NCI-H2227 treated with DMSO at 0.1 percent for 48 hours (cell line): ENCODE data around the gene GPR17.

Experiments used
- DNase-seq: peaks from one replicate; lab custom pipeline; 2025; lab: John Stamatoyannopoulos, UW

GPR17 gene

DNA sequence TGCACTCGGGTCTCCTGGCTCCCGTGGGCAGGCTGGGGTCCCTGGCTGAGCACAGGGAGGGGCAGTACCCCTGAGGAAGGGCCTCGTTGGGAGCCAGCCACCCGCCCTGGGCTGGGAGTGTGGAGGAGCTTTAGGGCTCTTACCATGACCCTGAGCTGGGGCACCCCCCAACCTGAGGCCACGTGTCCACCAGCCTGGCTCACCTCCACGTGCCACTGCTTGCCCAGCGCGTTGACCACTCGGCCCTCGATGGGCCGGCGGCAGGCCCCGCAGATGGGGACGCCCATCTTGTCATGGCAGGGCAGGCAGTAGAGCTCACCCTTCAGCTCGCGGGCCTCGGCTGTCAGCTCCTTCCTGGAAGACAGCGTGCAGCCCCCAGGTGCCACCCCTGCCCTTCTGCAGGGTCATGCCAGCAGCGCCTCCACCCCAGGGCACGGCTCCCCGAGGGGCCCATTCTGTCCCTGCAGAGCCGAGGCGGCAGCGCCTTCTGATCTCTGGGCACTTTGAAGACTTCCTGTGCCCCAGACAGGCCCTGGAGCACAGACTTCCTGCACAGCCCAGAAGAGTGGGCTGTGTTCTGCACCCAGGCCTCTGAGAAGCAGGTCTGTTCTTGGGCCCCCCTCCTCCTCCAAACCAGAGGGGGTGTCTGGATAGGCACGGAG is 4.0 kb upstream of the GPR17 start:
- DNase-seq: no peak

DNA sequence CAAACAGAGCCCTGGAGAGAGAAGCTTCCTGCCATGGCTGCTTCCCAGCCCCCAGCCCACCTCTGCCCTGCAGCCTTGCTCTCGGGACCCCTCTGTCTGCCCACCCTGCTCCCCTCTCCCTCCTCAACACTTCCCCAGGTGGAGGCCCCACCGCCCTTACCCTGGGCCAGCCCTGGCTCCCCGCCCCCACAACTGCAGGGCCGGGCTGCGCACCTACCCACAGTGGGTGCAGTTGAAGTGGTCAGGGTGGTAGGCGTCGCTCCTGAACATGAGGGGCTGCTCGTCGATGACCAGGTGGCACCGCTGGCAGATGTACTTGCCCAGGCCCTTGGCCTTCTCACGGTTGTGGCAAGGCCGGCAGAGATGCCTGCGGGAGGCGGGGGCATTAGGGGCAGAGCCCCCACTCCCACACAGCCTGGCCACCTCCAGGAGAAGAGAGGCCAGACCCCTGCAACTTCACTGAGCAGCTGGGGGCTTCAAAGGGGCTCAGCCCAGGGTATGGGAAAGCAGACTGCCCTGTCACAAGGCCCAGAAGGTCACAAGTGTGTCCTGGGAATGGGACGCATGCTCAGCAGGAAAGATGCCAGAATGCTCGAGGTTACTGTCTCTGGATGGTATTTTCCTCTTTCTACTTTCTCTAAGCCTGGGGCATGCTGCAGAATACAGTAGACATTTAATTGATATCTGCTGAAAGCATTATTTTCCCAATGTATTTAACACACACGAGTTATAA is 3.1 kb upstream of the GPR17 start:
- no peak for DNase-seq

DNA sequence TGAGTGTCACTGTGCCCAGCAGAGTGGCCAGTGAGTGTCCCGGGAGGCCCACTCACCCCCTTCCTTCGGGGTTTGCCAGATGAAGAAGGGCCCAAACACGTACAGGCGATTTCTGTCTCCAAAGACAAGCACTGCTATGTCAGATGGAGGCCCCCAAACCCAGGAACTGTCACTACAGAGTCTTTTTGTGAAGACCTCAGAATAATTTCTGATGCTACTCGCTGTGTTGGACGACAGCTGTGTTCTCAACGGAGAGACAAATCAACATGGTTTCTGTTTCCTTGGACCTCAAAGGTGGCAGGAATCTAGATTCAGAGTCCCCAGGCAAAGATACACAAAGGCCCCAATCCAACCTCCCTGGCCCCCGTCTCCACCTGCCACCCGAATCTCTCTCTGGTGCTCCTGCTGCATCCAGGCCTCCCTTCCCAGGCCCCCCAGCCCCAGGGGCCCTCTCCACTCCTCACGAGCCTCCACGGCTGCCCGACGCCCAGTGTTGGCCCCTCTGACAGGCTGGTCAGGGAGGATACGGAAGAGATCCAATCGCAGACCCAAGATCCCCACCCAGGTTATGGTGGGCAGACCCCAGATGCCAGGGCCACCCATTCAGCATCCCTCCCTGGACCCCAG is 2.4 kb upstream of the GPR17 start:
- no peak for DNase-seq

GRCh38 chr2:127644066-127645025 is 1.6 kb upstream of the GPR17 start:
- DNase-seq: no peak

DNA sequence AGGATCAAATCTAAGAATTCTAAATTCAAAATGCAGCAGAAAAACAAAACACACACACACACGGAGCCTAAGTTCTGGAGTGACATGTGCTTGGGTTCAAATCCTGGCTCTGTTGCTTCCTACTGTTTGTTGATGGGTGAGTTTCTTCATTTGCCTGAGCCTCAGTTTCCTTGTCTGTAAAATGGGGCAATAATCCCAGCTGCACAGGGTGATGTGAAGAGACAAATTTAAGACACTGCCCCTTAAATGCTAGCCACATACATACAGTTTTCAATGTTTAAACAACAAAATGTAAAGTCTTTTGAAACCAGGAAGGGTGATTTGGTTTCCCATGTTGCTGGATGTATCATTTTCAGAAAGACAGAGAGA is 943 bp upstream of the GPR17 start:
- no peak for DNase-seq

DNA sequence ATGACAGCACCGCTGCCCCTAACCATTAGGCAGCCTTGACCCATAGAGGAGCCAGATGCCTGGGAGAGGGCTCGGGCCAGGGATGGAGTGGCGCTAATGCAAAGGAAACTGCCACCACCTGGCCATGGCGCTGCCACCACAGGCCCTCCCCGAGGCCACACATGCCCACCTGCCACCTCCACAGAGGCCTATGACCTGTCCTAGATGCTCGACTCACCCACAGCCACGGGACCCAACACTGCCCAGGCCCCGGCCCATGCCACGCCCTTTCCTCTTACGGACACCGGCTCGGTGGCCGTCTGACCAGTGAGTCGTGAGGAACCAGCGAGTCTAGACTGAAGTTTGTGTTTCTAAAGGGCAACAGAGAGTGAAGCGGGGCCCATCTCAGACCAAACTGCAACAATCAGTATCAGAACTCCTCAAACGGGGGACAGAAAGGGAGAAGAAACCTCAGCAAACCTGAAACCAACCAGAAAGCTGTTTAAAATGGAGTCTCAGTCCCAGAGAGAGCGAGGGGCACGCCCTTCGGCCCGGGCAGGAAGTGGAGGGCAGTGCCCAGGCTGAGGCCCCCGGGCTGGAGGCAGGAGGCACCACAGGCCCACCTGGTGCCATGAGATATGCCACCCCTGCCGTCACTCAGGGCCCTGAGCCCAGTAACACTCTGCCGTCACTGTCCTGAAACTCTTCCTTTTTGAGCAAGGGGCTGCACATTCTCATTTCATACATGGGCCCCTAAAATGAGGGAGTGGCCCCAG is 711 bp downstream of the GPR17 start:
- no peak for DNase-seq

- no peak for DNase-seq
Measured at GRCh38 chr2:127647242-127648190, 1.6 kb downstream of the GPR17 start.

- DNase-seq: no peak
Measured at GRCh38 chr2:127648321-127648720, 2.4 kb downstream of the GPR17 start.

DNA sequence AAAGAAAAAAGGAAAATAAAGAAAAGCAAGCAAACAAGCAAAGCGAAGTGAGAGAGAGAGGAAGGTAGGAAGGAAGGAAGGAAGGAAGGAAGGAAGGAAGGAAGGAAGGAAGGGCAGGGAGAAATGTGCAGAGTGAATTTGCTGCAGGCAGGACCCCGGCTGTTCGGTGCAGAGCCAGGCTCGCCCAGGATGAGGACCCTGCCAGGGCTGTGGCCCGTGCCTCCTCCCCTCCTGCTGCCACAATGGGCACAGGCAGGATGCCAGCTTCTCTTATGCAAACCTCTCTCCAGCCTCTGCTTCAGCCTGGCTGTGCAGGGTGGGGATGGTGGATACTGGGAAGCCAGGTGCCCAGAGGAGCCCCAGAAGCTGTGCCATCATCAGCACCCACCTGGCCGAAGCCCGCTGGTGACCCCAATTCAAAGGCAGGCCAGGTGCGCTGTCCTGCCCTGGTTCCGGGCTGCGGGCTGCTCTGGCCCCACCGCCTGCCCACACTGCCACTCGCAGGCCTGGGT is 3.2 kb downstream of the GPR17 start:
- no peak for DNase-seq

GRCh38 chr2:127649684-127650040 is 3.7 kb downstream of the GPR17 start:
- DNase-seq: no peak

GRCh38 chr2:127650041-127650784 is 4.3 kb downstream of the GPR17 start:
- DNase-seq: no peak

DNA sequence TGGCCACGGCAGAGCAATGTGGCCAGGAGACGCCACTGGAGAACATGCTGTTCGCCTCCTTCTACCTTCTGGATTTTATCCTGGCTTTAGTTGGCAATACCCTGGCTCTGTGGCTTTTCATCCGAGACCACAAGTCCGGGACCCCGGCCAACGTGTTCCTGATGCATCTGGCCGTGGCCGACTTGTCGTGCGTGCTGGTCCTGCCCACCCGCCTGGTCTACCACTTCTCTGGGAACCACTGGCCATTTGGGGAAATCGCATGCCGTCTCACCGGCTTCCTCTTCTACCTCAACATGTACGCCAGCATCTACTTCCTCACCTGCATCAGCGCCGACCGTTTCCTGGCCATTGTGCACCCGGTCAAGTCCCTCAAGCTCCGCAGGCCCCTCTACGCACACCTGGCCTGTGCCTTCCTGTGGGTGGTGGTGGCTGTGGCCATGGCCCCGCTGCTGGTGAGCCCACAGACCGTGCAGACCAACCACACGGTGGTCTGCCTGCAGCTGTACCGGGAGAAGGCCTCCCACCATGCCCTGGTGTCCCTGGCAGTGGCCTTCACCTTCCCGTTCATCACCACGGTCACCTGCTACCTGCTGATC is 4.9 kb downstream of the GPR17 start:
- no peak for DNase-seq

GRCh38 chr2:127651381-127651809 is 5.4 kb downstream of the GPR17 start:
- DNase-seq: no peak

GRCh38 chr2:127651971-127652550 is 6.1 kb downstream of the GPR17 start:
- DNase-seq: no peak

DNA sequence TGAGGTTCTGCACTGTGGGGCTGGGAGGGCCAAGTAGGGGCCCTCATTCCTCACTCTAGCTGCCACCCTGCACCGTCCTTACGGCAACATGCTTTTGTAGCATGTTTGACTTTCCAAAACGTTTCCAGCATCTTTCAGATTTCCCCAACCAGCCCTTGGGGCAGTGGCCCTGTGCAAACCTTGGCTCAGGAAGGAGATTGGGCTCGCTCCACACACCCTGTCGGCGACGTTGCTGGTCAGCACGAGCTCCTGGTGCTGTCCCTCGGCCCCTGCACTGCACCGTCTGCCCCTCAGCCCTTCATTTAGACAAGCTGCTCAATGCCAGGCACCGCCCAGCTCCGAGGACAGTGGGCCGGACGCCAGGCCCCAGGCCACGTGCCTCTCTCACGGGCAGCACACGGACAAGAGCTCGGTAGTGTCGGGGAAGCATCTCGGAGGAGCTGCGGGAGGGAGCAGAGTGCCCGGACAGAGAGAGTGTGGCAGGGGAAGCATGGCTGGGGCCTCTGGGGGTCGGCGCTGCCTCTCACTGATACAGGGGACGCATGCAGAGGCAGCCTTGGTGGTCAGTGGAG is 6.9 kb downstream of the GPR17 start:
- DNase-seq: no peak

GRCh38 chr2:127653421-127654083 is 7.6 kb downstream of the GPR17 start:
- no peak for DNase-seq

- DNase-seq: no peak
Measured at GRCh38 chr2:127654084-127654837, 8.3 kb downstream of the GPR17 start.
